VCaP (cell line): Measurements from ENCODE around the gene ARHGAP4.

Experiments used
- H3K27ac ChIP-seq: fragments of 450-650 bp; 2 replicates; pipeline ENCODE4 v1.5.1; 2017
- TF ChIP-seq, protein P1 (sequence below): fragments of 450-650 bp; conservative IDR thresholded peaks from 2 replicates; pipeline ENCODE4 v1.5.1; 2017; ENCODE audit warnings: mild to moderate bottlenecking, moderate library complexity

Gene ARHGAP4

DNA sequence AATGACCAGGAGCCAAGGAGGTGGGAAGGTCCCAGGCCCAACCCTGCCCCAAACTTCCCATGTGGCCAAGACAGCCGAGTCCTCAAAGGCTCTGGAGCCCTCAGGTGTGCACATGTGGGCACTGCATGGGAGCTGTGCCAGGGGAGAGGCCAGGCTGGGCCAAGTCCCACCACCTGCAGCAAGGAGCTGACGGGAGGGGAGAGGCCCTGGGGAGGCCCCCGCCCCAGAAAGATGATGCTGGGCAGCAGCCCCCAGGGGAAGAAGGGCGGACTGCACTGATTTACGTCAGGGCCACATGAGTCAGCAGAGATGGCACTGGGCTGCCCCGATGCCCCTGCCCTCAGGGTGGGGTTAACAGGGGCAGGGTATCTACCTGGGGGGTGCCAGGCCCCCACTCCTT is 41.5 kb downstream of the ARHGAP4 start:
- TF ChIP-seq, protein P1, sequence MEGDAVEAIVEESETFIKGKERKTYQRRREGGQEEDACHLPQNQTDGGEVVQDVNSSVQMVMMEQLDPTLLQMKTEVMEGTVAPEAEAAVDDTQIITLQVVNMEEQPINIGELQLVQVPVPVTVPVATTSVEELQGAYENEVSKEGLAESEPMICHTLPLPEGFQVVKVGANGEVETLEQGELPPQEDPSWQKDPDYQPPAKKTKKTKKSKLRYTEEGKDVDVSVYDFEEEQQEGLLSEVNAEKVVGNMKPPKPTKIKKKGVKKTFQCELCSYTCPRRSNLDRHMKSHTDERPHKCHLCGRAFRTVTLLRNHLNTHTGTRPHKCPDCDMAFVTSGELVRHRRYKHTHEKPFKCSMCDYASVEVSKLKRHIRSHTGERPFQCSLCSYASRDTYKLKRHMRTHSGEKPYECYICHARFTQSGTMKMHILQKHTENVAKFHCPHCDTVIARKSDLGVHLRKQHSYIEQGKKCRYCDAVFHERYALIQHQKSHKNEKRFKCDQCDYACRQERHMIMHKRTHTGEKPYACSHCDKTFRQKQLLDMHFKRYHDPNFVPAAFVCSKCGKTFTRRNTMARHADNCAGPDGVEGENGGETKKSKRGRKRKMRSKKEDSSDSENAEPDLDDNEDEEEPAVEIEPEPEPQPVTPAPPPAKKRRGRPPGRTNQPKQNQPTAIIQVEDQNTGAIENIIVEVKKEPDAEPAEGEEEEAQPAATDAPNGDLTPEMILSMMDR, result peak; percentile 67
- no peak overlapping the region for H3K27ac ChIP-seq

DNA sequence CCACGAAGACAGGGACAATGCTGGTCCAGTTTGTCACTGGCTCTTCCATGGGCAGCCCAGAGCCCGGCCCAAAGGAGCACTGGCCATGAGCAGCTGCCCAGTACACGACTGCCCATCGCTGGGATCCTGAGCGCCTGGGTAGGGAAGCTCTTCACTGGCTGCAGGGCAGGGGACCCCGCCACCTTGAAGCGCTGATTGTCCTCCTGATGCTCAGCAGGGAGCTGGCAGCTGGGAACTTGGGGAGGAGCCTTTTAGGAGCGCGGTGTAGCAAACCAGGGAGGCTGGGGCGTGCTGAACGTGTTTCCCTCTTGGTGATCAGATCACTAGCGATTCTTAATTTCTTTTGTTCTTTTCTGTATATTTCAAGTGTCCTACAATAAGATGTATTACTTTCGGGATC is 41.9 kb downstream of the ARHGAP4 start:
- H3K27ac ChIP-seq, result no peak overlapping the region
- TF ChIP-seq, protein P1, result no peak

DNA sequence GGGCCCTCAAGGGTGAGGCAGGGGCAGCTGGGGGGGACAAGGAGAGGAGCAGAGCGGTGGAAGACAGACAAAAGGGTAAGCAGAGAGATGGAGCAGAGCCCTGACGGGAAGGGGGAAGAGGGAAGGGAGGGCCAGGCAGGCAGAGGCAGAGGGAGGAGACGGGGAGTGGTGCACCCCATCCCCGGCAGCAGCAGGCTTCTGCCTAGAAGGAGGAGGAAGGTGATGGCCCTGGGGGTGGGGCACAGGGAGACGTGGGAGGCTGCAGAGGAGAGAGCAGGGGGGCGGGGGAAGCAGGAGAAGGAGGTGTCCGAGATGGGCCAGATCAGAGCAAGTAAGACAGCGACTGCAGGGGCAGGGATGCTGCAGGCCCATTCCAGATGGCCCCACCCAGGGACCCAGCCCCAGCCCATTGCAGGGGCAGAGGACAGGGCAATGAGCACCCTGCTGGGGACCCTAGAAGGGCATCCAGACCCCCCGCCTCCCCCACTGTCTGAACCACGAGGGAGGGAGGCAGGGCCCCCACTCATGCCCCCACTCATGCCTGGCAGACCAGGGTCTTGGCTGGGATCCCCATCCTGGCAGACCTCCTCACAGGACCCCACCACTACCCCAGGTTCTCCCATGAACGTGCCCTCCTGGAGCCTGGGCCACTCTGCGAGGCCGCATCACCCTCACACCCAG is 42.8 kb downstream of the ARHGAP4 start:
- TF ChIP-seq, protein P1, result no peak
- no peak overlapping the region for H3K27ac ChIP-seq

DNA sequence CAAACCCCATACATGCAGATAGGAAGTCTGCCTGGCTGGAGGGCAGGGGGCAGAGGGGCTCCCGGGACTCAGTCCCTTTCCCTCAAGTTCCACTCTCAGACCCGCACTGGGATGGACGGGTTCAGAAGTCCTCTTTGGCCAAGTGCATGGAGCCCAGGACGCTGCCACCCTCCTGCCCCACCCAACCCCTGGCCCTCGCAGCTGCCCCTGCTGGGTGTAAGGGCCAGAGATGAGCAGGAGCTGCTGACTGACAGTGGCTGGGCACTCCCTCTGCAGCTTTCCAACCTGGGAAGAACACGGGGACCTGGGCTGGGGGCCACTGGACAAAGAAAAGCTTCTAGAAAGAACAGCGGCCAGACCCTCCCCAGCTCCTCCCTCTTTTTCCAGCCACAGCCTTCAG is 43.5 kb downstream of the ARHGAP4 start:
- TF ChIP-seq, protein P1, result no peak
- no peak overlapping the region for H3K27ac ChIP-seq

DNA sequence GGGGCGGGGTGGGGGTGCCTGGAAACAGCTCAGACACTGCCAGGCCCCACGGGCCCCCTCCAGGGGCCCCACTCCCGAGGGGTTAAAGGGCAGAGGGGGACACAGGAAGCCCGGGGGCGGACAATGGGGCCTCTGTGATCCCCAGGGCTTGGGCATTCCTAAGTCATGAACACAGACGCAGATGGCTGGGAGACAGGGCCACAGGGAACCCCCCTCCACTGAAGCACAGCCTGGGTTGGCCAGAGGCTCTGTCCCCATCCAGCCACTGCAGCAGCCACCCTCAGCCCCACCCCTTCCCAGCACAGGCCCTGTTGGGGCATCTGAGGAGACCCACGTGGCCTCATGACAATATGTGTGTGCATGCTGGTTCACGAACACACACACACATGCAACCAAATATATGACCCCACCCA is 44.0 kb downstream of the ARHGAP4 start:
- H3K27ac ChIP-seq, result no peak overlapping the region
- TF ChIP-seq, protein P1, result no peak

DNA sequence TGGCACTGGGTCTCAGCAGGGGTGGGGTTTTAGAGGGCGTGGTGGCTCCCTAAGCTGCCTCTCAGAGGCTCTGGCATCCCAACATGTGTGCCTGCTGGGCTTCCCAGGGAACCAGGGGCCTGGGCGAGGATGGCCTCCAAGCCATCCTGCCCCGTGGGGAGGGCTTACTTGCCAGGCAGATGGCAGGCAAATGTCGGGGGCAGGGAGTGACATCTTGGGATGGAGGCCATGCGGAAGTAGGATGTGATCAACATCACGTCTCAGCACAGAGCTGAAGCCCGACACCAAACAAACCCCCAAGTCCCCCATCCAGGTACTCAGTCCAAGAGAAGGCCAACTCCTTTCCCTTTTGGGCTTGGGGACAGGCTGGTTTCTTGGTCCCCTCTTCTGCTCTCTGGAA is 44.8 kb downstream of the ARHGAP4 start:
- H3K27ac ChIP-seq, result no peak overlapping the region
- TF ChIP-seq, protein P1, result no peak

DNA sequence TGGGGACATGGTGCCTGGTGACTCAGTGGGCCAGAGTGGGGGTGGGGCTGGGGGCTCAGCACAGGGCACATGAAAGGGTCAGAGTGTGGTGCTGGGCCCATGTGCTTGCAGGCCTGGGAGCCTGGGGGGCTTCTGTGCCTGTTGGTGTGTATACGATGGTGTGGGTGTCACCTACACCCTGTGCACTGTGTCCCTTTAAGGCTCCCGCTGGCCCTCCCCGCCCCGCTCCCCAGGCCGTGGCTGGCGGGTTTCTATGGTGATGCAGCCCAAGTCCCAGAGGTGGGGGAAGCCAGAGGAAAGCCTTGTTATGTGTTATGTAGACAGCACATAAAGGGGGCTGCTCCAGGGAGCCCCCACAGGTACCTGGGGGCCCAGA is 45.6 kb downstream of the ARHGAP4 start:
- TF ChIP-seq, protein P1, result no peak
- H3K27ac ChIP-seq, result no peak overlapping the region
